NCI-H1436 treated with DMSO at 0.1 percent for 48 hours (cell line): ENCODE data around the gene SH3BP4.

ENCODE experiments used
- DNase-seq: peaks from one replicate; lab custom pipeline; 2025; lab: John Stamatoyannopoulos, UW

SH3BP4 gene

DNA sequence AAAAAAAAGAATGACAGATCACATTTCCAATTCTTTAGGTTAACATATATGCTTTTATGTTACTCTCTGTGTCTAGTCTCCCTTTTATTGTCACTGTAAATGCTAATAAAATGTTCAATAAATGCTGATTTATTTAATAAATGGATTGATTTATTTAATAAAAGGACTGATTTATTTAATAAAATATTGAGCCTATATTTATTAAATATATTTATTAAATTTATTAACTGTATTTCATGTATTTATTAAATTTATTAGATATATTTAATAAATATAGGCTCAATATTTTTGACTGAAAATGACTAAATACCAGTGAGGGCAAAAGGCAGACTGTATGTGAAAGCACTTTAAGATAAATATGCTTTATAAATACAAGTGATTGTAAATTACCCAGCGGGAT is 142.6 kb downstream of the SH3BP4 start:
- no peak for DNase-seq

DNA sequence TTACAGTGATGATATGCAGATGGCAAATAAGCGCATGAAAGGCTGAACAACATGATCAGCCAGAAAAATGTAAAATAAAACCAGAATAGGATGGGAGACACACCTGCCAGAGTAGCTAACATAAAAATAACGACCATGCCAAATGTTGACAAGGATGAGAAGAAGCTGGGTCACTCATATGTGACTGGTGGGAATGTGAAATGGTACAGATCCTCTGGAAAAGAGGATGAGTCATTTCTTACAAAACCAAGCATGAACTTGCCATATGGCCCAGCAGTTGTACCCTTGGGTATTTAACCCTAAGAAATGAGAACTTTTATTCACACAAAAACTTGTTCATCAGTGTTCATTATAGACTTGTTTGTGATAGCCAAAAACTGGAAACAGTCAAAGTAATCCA is 143.8 kb downstream of the SH3BP4 start:
- DNase-seq: no peak

DNA sequence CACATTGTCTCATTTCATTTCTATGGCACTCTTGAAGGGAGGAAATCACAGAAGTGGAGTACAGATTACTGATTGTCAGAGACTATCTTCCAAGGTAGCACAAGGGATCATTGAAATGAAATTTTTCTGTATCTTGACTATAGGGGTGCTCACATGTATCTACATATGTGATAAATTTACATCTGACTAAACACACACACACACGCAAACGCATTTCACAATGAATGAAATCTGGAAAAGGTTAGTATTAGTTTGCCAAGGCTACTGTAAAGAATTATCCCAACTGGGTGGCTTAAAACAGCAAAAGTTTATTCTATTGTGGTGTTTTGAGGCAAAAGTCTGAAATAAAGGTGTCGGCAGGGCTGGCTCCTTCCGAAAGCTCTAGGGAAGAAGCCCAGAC is 144.6 kb downstream of the SH3BP4 start:
- no peak for DNase-seq

DNA sequence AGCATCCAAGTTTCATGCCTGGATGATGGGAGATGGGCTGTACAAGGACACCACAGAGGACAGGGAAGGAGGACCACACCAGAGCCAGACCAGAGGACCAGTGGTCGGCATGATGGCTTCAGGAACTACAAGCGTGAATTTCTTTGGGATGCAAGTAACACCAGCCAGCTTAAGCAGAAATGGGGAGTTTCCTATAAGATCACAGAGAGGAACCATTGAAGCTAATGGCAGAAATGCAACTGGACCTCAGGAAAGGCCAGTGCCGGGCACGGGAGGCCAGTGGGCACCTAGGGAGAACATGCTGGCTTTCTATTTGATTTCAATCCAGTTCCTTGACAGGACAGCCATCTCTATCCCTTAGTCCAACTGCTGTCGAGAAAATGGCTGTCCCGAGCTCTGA is 145.4 kb downstream of the SH3BP4 start:
- no peak for DNase-seq

DNA sequence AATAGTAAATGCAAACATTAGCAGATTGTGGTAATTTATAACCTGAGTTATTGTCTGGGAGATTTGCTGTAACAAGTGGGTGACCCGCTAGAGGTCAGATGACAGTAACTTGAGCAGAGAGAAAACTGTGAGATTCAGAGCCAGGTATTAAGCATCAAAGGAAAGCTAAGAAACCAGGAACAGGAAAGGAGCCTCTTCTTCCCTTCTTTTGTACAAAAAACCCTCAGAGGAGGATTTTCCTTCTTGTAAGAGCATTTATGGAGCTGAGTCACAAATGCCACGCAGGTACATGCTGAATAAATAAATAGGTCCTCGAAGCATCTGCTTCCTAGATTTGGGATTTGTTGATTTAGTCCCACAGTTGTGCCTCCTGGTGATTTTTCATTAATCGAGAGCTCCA is 146.5 kb downstream of the SH3BP4 start:
- peak; percentile 20 for DNase-seq

DNA sequence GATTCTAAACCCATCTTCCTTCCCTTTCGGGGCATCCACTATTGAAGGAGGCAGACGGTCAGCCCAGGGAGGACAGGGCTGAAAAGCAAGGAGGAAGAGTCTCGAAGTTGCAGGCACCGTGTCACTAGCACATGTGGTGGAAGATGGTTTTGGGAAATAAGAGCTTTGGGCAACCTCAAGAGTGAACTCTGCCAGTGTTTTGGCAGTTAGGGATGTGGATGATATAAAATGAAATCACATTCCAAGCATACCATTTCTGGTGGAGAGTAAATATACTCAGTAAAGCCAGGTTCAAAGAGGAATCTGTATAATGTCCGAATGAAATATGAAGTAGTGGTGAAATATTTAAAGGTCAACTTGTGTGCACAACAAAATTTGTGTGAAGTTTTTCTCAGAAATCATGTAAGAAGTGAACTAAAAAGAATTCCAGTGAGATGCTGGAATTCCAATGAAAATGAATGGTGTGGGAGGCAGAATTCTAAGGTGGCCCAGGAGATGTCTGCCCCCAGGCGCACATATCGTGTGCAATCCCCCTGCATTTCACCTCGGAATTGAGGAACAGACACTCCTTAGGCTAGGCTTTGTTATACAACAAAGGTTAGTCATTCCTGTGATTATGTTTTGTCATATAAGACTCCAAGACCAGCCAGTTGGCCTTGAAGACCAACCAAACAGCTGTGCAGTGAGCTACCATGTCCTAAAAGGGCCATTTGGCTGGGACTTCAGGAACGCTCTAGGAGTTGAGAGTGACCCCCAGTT is 147.1 kb downstream of the SH3BP4 start:
- DNase-seq: no peak

DNA sequence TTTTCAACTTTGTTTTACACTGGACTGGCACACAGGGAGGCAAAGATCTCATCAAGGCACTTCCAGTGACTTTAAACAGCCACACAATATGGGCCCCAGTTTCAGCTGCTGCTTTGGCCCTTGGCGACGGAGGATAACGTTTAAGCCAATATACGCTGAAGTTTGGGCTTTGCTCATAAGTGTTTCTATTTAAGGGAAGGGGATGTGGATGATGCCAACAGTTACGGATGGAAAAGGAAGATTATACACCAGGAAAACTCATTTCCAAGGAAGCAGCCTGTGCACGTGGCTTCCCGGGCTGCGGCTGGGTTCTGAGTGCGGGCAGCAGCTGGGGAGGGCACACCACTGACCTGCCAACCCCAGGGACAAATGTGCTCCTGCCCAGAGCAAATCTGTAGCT is 151.1 kb downstream of the SH3BP4 start:
- no peak for DNase-seq
